HFFc6 (cell line): ENCODE measurements around the gene FANCD2OS. TPM values are rescaled to one million over a fixed set of nuclear protein-coding genes. Genes with fewer than 3 reads are reported as not detected.
"Not testable (repeated sequence)": the region's sequence is repeated elsewhere in the genome, so short reads cannot be mapped to it uniquely, and the experiment has no call there.

Experiments
- DNase-seq: peaks from one replicate; pipeline ENCODE4 v3.0.0-alpha.2; 2018
- H3K27ac Mint-ChIP-seq: 2 replicates; pipeline ENCODE4 v1.8.0; 2020; ENCODE audit warnings: mild to moderate bottlenecking, mixed read lengths
- H3K27me3 Mint-ChIP-seq: 2 replicates; pipeline ENCODE4 v1.8.0; 2021; ENCODE audit warnings: mild to moderate bottlenecking, moderate library complexity, mixed read lengths; ENCODE audit not compliant: insufficient read depth
- H3K36me3 Mint-ChIP-seq: 2 replicates; pipeline ENCODE4 v1.8.0; 2021; ENCODE audit warnings: low read depth, mixed read lengths
- H3K4me1 Mint-ChIP-seq: 2 replicates; pipeline ENCODE4 v1.8.0; 2020; ENCODE audit warnings: low read depth, mixed read lengths
- H3K4me3 Mint-ChIP-seq: 2 replicates; pipeline ENCODE4 v1.8.0; 2020; ENCODE audit warnings: mild to moderate bottlenecking, moderate library complexity, mixed read lengths
- H3K9me3 Mint-ChIP-seq: 2 replicates; pipeline ENCODE4 v1.8.0; 2020; ENCODE audit warnings: mild to moderate bottlenecking, mixed read lengths
- CTCF ChIP-seq: fragments of 200-600 bp; sonication (generic); IDR thresholded peaks from 2 replicates; pipeline ENCODE4 v1.5.0; 2021; ENCODE audit warnings: antibody characterized with exemption, mild to moderate bottlenecking
- total RNA-seq, 6 experiments: library from RNA; stranded (reverse); fragmentation: NEBNext Ultra II Directional; extraction: Animal tissue kit (Norgen Biotek cat#: 25700); gene quantifications; 2 replicates in 1 of 6; 3 replicates in 5 of 6; pipeline ENCODE4 v1.2.3, GENCODE V29; 2021

The FANCD2OS gene
- total RNA-seq, 6 experiments from 2014 or later, result not detected

- TF ChIP-seq CTCF, result no peak
- DNase-seq, result no peak
- Mint-ChIP-seq H3K9me3 (no peaks in the 10 kb centered on the region), H3K27ac (no peak overlapping the region), H3K27me3 (peaks cover 2% of the 10 kb centered on the region), H3K4me3 (no peak overlapping the region), H3K4me1 (no peaks in the 10 kb centered on the region), H3K36me3 (peaks cover 6% of the 10 kb centered on the region; the same call in 1 of the 2 replicates)
Observed at GRCh38 chr3:10137178-10137577, 29.1 kb upstream of the FANCD2OS start.

- Mint-ChIP-seq H3K9me3 (no peaks in the 10 kb centered on the region), H3K27me3 (peaks cover 2% of the 10 kb centered on the region), H3K4me3 (no peak overlapping the region), H3K27ac (no peak overlapping the region), H3K4me1 (no peaks in the 10 kb centered on the region), H3K36me3 (peaks cover 6% of the 10 kb centered on the region; the same call in 1 of the 2 replicates)
- no peak for TF ChIP-seq CTCF
- DNase-seq, result no peak
Observed at GRCh38 chr3:10136426-10137005, 28.5 kb upstream of the FANCD2OS start.

GRCh38 chr3:10135872-10136271, 27.8 kb upstream of the FANCD2OS start:
- not testable (repeated sequence) for H3K4me3 Mint-ChIP-seq, H3K4me1 Mint-ChIP-seq, DNase-seq, H3K9me3 Mint-ChIP-seq, H3K36me3 Mint-ChIP-seq, H3K27ac Mint-ChIP-seq, H3K27me3 Mint-ChIP-seq

GRCh38 chr3:10122724-10123123, 14.7 kb upstream of the FANCD2OS start:
- Mint-ChIP-seq H3K27ac (no peak overlapping the region), H3K36me3 (peaks cover 35% of the 10 kb centered on the region), H3K9me3 (no peaks in the 10 kb centered on the region), H3K27me3 (no peaks in the 10 kb centered on the region; the same call in 1 of the 2 replicates), H3K4me3 (no peak overlapping the region), H3K4me1 (peaks cover 22% of the 10 kb centered on the region)
- TF ChIP-seq CTCF, result no peak
- DNase-seq, result no peak

GRCh38 chr3:10121064-10121463, 13.0 kb upstream of the FANCD2OS start:
- Mint-ChIP-seq H3K36me3 (peaks cover 27% of the 10 kb centered on the region), H3K9me3 (no peaks in the 10 kb centered on the region), H3K27ac (no peak overlapping the region), H3K4me1 (peaks cover 28% of the 10 kb centered on the region), H3K4me3 (no peak overlapping the region), H3K27me3 (no peaks in the 10 kb centered on the region; the same call in 1 of the 2 replicates)
- no peak for TF ChIP-seq CTCF
- DNase-seq, result no peak

- DNase-seq, result no peak
- Mint-ChIP-seq H3K27me3 (peaks cover 2% of the 10 kb centered on the region), H3K4me3 (no peak overlapping the region), H3K4me1 (peaks cover 28% of the 10 kb centered on the region), H3K27ac (no peak overlapping the region), H3K9me3 (no peaks in the 10 kb centered on the region), H3K36me3 (peaks cover 19% of the 10 kb centered on the region)
- TF ChIP-seq CTCF, result no peak
Observed at GRCh38 chr3:10119376-10119775, 11.3 kb upstream of the FANCD2OS start.
